Trophoblast cell (in vitro differentiated cells and primary cell): ENCODE measurements around the gene MYDGF.
A peak's percentile ranks its signal among the peaks of the same experiment; 100 is the strongest.

ENCODE experiments used
- DNase-seq, 2 donors: peaks; one replicate each; pipeline ENCODE4 v3.0.0-alpha.2; 2016
- H2AFZ ChIP-seq: 2 replicates; pipeline ENCODE4 v1.6.1; 2013; ENCODE audit warnings: low read length, moderate library complexity, mild to moderate bottlenecking; ENCODE audit not compliant: insufficient read depth, poor library complexity
- H2AK5ac ChIP-seq: 2 replicates; pipeline ENCODE4 v1.6.1; 2013; ENCODE audit warnings: mild to moderate bottlenecking, low read length
- H2BK120ac ChIP-seq: 2 replicates; pipeline ENCODE4 v1.6.1; 2013; ENCODE audit warnings: low read length, mild to moderate bottlenecking, moderate library complexity; ENCODE audit not compliant: insufficient read depth, poor library complexity
- H2BK12ac ChIP-seq: 2 replicates; pipeline ENCODE4 v1.6.1; 2013; ENCODE audit warnings: mild to moderate bottlenecking, low read length, moderate library complexity
- H2BK5ac ChIP-seq: 2 replicates; pipeline ENCODE4 v1.6.1; 2013; ENCODE audit warnings: low read length, low read depth, moderate library complexity, mild to moderate bottlenecking; ENCODE audit not compliant: poor library complexity
- H3K14ac ChIP-seq: 2 replicates; pipeline ENCODE4 v1.6.1; 2013; ENCODE audit warnings: mild to moderate bottlenecking, low read length
- H3K18ac ChIP-seq: 2 replicates; pipeline ENCODE4 v1.6.1; 2013; ENCODE audit warnings: mild to moderate bottlenecking, low read length
- H3K23ac ChIP-seq: 2 replicates; pipeline ENCODE4 v1.6.1; 2013; ENCODE audit warnings: low read length
- H3K27ac ChIP-seq: 2 replicates; pipeline ENCODE4 v1.5.1; 2013; ENCODE audit warnings: low read depth, mild to moderate bottlenecking, inconsistent platforms, low read length, moderate library complexity
- H3K27me3 ChIP-seq: 2 replicates; pipeline ENCODE4 v1.6.1; 2013; ENCODE audit warnings: inconsistent platforms, mild to moderate bottlenecking, low read length, moderate library complexity; ENCODE audit not compliant: insufficient read depth
- H3K36me3 ChIP-seq, 2 experiments: 1 replicate in 1 of 2; 2 replicates in 1 of 2; pipeline ENCODE4 v1.6.1; 2013; ENCODE audit warnings: low read length in 2 of 2, mild to moderate bottlenecking in 2 of 2, moderate library complexity in 1 of 2; ENCODE audit not compliant: insufficient read depth in 2 of 2, control insufficient read depth in 1 of 2
- H3K4ac ChIP-seq: 2 replicates; pipeline ENCODE4 v1.6.1; 2013; ENCODE audit warnings: low read depth, mild to moderate bottlenecking, low read length, moderate library complexity
- H3K4me1 ChIP-seq, 2 experiments: 1 replicate in 1 of 2; 2 replicates in 1 of 2; pipeline ENCODE4 v1.6.1; 2013; ENCODE audit warnings: low read length in 2 of 2, mild to moderate bottlenecking in 2 of 2, moderate library complexity in 1 of 2; ENCODE audit not compliant: insufficient read depth in 2 of 2, control insufficient read depth in 1 of 2
- H3K4me2 ChIP-seq: 2 replicates; pipeline ENCODE4 v1.6.1; 2013; ENCODE audit warnings: inconsistent platforms, mild to moderate bottlenecking, low read length, moderate library complexity
- H3K4me3 ChIP-seq: 2 replicates; pipeline ENCODE4 v1.5.1; 2013; ENCODE audit warnings: mild to moderate bottlenecking, low read depth, low read length, inconsistent platforms
- H3K79me1 ChIP-seq: one replicate; pipeline ENCODE4 v1.6.1; 2013; ENCODE audit warnings: low read length
- H3K79me2 ChIP-seq: 2 replicates; pipeline ENCODE4 v1.6.1; 2013; ENCODE audit warnings: low read length, mild to moderate bottlenecking; ENCODE audit not compliant: control insufficient read depth, insufficient read depth, poor library complexity
- H3K9ac ChIP-seq: 2 replicates; pipeline ENCODE4 v1.6.1; 2013; ENCODE audit warnings: mild to moderate bottlenecking, low read length
- H3K9me3 ChIP-seq: 2 replicates; pipeline ENCODE4 v1.6.1; 2013; ENCODE audit warnings: low read depth, mild to moderate bottlenecking, control low read depth, inconsistent platforms, low read length; ENCODE audit not compliant: insufficient read depth
- H4K12ac ChIP-seq: 2 replicates; pipeline ENCODE4 v1.6.1; 2013; ENCODE audit warnings: low read depth, mild to moderate bottlenecking, low read length, moderate library complexity
- H4K8ac ChIP-seq: 2 replicates; pipeline ENCODE4 v1.6.1; 2013; ENCODE audit warnings: low read depth, mild to moderate bottlenecking, low read length, moderate library complexity
- H4K91ac ChIP-seq: one replicate; pipeline ENCODE4 v1.6.1; 2013; ENCODE audit warnings: low read depth, mild to moderate bottlenecking, low read length, moderate library complexity
- WGBS: extraction: QIAGEN DNeasy Blood & Tissue Kit; methylation state at CpG from one replicate; pipeline ENCODE4 v1.1.7; 2013; ENCODE audit warnings: missing lambda C conversion rate; ENCODE audit not compliant: insufficient read length, insufficient coverage; ENCODE audit errors: extremely low coverage; 5-methylcytosine and 5-hydroxymethylcytosine counted together

The MYDGF gene

GRCh38 chr19:4639531-4640246 is 30.5 kb downstream of the MYDGF start:
- Histone ChIP-seq H3K9ac (peak overlapping the region; percentile 20), H3K23ac (no peak overlapping the region), H3K27me3 (no peaks in the 10 kb centered on the region), H2AK5ac (peak overlapping the region; percentile 76), H3K4me2 (peak overlapping the region; percentile 73), H3K14ac (peak overlapping the region; percentile 41), H2BK5ac (peak overlapping the region; percentile 13), H3K4me3 (peak overlapping the region; percentile 71), H3K36me3 (no peaks in the 10 kb centered on the region), H2BK120ac (peak overlapping the region; percentile 34), H4K8ac (peak overlapping the region; percentile 23), H4K91ac (peak overlapping the region; percentile 50), H3K27ac (no peak overlapping the region), H3K18ac (peak overlapping the region; percentile 12), H3K4me1 (peaks cover 10 to 11% of the 10 kb centered on the region in 2 experiments), H3K9me3 (no peaks in the 10 kb centered on the region), H3K79me1 (peaks cover 10% of the 10 kb centered on the region), H3K79me2 (peaks cover 5% of the 10 kb centered on the region), H2BK12ac (peak overlapping the region; percentile 46), H2AFZ (peak overlapping the region; percentile 48), H3K4ac (peak overlapping the region; percentile 47), H4K12ac (no peak overlapping the region)
- peak in 1 of 2 donors; percentile 23 for DNase-seq
- WGBS = no CpG with 5 or more reads among the region's 39 CpGs

GRCh38 chr19:4638828-4639530 is 31.2 kb downstream of the MYDGF start, which contains the start of gene TNFAIP8L1:
TSS of gene TNFAIP8L1 (plus strand) at chr19:4639516. CDS start at chr19:4651870, 12,354 bp downstream.
- H2BK120ac ChIP-seq = peak within 1 kb of the TSS; percentile 34
- H2AK5ac ChIP-seq = peak within 1 kb of the TSS; percentile 76
- peak; percentile 96 to 98 for DNase-seq
- H2BK5ac ChIP-seq = peak within 1 kb of the TSS; percentile 76
- no peaks in the 10 kb centered on the region for H3K27me3 ChIP-seq
- no peaks in the 10 kb centered on the region for H3K9me3 ChIP-seq
- peak within 1 kb of the TSS; percentile 66 for H4K8ac ChIP-seq
- H2BK12ac ChIP-seq = peak within 1 kb of the TSS; percentile 46
- peak within 1 kb of the TSS; percentile 78 for H3K18ac ChIP-seq
- peaks cover 10% of the 10 kb centered on the region for H3K79me1 ChIP-seq
- peak within 1 kb of the TSS; percentile 41 for H3K14ac ChIP-seq
- peak within 1 kb of the TSS; percentile 50 for H4K91ac ChIP-seq
- H3K4me1 ChIP-seq = peaks cover 10 to 11% of the 10 kb centered on the region in 2 experiments
- no peaks in the 10 kb centered on the region for H3K36me3 ChIP-seq
- peak within 1 kb of the TSS; percentile 20 for H3K9ac ChIP-seq
- no CpG with 5 or more reads among the region's 49 CpGs for WGBS
- H3K4me3 ChIP-seq = peak within 1 kb of the TSS; percentile 71
- peak within 1 kb of the TSS; percentile 47 for H3K4ac ChIP-seq
- H3K4me2 ChIP-seq = peak within 1 kb of the TSS; percentile 73
- peaks cover 5% of the 10 kb centered on the region for H3K79me2 ChIP-seq
- H2AFZ ChIP-seq = peak within 1 kb of the TSS; percentile 82
- peak within 1 kb of the TSS; percentile 47 for H4K12ac ChIP-seq
- peak within 1 kb of the TSS; percentile 40 for H3K27ac ChIP-seq
- H3K23ac ChIP-seq = no peak within 1 kb of the TSS

DNA sequence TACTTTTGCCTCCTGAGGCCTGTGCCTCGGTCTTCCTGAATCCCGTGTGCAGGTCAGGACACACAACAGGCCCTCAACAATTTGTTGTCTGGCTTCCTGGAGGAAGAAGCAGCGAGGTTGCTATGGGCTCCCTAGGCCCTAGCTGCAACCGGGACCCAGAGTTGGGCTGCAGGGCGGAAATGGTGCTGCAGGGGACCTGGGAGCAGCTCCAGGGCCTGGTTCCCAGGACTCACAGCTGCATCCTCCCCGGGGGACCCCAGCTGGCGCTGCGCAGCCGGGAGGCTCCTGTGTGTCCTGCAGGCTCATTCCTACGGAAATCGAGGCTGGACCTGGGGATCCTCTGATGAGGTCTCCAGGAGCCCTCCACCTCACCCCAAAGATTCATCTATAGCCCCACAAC is 31.8 kb downstream of the MYDGF start:
- peak overlapping the region; percentile 15 for H2BK12ac ChIP-seq
- H3K18ac ChIP-seq = no peak overlapping the region
- H3K4me3 ChIP-seq = no peak overlapping the region
- peaks cover 10% of the 10 kb centered on the region for H3K79me1 ChIP-seq
- no peak overlapping the region for H3K4ac ChIP-seq
- peak overlapping the region; percentile 35 for H4K12ac ChIP-seq
- H3K79me2 ChIP-seq = peaks cover 5% of the 10 kb centered on the region
- no peaks in the 10 kb centered on the region for H3K36me3 ChIP-seq
- H2AFZ ChIP-seq = no peak overlapping the region
- no peak overlapping the region for H3K9ac ChIP-seq
- H4K8ac ChIP-seq = peak overlapping the region; percentile 66
- no peak overlapping the region for H2BK5ac ChIP-seq
- no peak overlapping the region for H3K27ac ChIP-seq
- no peak for DNase-seq
- no CpG with 5 or more reads among the region's 11 CpGs for WGBS
- H3K27me3 ChIP-seq = no peaks in the 10 kb centered on the region
- no peak overlapping the region for H3K4me2 ChIP-seq
- no peak overlapping the region for H2BK120ac ChIP-seq
- H3K9me3 ChIP-seq = no peaks in the 10 kb centered on the region
- no peak overlapping the region for H4K91ac ChIP-seq
- no peak overlapping the region for H2AK5ac ChIP-seq
- H3K23ac ChIP-seq = no peak overlapping the region
- H3K4me1 ChIP-seq = peaks cover 10 to 16% of the 10 kb centered on the region in 2 experiments
- no peak overlapping the region for H3K14ac ChIP-seq

DNA sequence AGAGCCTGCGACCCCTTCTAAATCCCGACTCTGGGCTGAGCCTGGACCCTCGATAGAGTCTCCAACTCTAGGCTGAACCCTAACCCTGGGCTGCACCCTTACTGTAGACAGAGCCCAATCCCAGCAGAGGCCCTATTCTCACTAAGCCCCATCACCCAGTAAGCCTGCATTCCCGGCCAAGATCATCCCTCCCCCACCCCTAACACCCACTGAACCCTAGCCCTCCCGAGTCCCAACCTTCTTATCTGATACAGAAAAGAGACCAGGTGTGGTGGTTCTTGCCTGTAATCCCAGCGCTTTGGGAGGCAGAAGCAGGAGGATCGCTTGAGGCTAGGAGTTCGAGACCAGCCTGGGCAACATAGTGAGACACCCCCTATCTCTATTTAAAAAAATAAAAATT is 33.4 kb downstream of the MYDGF start:
- peak overlapping the region; percentile 68 for H4K8ac ChIP-seq
- H3K4me1 ChIP-seq = peaks cover 10 to 17% of the 10 kb centered on the region in 2 experiments
- H2BK5ac ChIP-seq = no peak overlapping the region
- no peak overlapping the region for H3K4me2 ChIP-seq
- no peaks in the 10 kb centered on the region for H3K27me3 ChIP-seq
- H3K23ac ChIP-seq = no peak overlapping the region
- no CpG with 5 or more reads among the region's 8 CpGs for WGBS
- H3K36me3 ChIP-seq = no peaks in the 10 kb centered on the region
- H2BK120ac ChIP-seq = peak overlapping the region; percentile 36
- no peak for DNase-seq
- H3K27ac ChIP-seq = no peak overlapping the region
- H3K9me3 ChIP-seq = peaks cover 2% of the 10 kb centered on the region
- H2BK12ac ChIP-seq = peak overlapping the region; percentile 69
- peaks cover 5% of the 10 kb centered on the region for H3K79me2 ChIP-seq
- H3K18ac ChIP-seq = no peak overlapping the region
- peak overlapping the region; percentile 15 for H2AK5ac ChIP-seq
- no peak overlapping the region for H3K9ac ChIP-seq
- H2AFZ ChIP-seq = no peak overlapping the region
- no peak overlapping the region for H3K4me3 ChIP-seq
- H4K91ac ChIP-seq = peak overlapping the region; percentile 58
- peak overlapping the region; percentile 11 for H4K12ac ChIP-seq
- peaks cover 10% of the 10 kb centered on the region for H3K79me1 ChIP-seq
- peak overlapping the region; percentile 12 for H3K4ac ChIP-seq
- no peak overlapping the region for H3K14ac ChIP-seq
